K562 (cell line): ENCODE measurements around the gene CCDC85B. TPM values are rescaled to one million over a fixed set of nuclear protein-coding genes. Genes with fewer than 3 reads are reported as not detected.

Experiments
- CHD4 ChIP-seq: fragments of 200-600 bp; sonication (generic); IDR thresholded peaks from 3 replicates; pipeline ENCODE4 v1.6.1; 2012; ENCODE audit warnings: low read depth, mild to moderate bottlenecking, mixed read lengths, low read length, inconsistent platforms; ENCODE audit not compliant: insufficient read depth, insufficient replicate concordance, poor library complexity, severe bottlenecking
- CTCF ChIP-seq, 3 experiments: IDR thresholded peaks in 2 of 3; conservative IDR thresholded peaks in 1 of 3; 2 replicates each; pipeline ENCODE4 v1.5.1; 2011 to 2012; ENCODE audit warnings: low read length in 3 of 3, mild to moderate bottlenecking in 3 of 3, control low read depth in 2 of 3, improper control_type of control experiment in 1 of 3, inconsistent platforms in 1 of 3, low read depth in 1 of 3, mixed read lengths in 1 of 3, moderate library complexity in 1 of 3; ENCODE audit not compliant: insufficient read depth in 2 of 3
- FOXO4 ChIP-seq: fragments of 450-650 bp; formaldehyde crosslinking; IDR thresholded peaks from 2 replicates; pipeline ENCODE4 v1.4.0; 2020; ENCODE audit warnings: mild to moderate bottlenecking, moderate library complexity
- HINFP ChIP-seq: fragments of 450-650 bp; conservative IDR thresholded peaks from 2 replicates; pipeline ENCODE4 v1.6.1; 2016; ENCODE audit warnings: missing genetic modification characterization, low read depth, mild to moderate bottlenecking, control low read depth, missing compliant biosample characterization
- KLF10 ChIP-seq: fragments of 250-450 bp; sonication (Bioruptor Pico); IDR thresholded peaks from 2 replicates; pipeline ENCODE4 v1.6.1; 2021; ENCODE audit warnings: matching md5 sums
- RAD21 ChIP-seq, 2 experiments: fragments of 250-450 bp in 1 of 2; fragments of 450-650 bp in 1 of 2; sonication (Bioruptor Pico) in 1 of 2; formaldehyde crosslinking in 1 of 2; IDR thresholded peaks in 1 of 2; conservative IDR thresholded peaks in 1 of 2; 2 replicates each; pipeline versions ENCODE4 v1.4.0 to v1.8.0; 2020 to 2022; ENCODE audit warnings: mild to moderate bottlenecking in 2 of 2, moderate library complexity in 1 of 2
- TSC22D4 ChIP-seq: fragments of 450-650 bp; IDR thresholded peaks from 2 replicates; pipeline ENCODE4 v1.6.1; 2016; ENCODE audit warnings: missing genetic modification characterization, missing biosample characterization, control low read depth
- ZNF583 ChIP-seq: fragments of 250-450 bp; sonication (Bioruptor Pico); IDR thresholded peaks from 2 replicates; pipeline ENCODE4 v1.4.0; 2020
- polyA plus RNA-seq, 8 experiments: library from polyadenylated mRNA; depleted of rRNA in 4 of 8; stranded (reverse) in 5 of 8; unstranded in 3 of 8; fragments of >200 nt; fragmentation: Nextera tagmentation in 2 of 8; fragmentation: Illumina TruSeq in 1 of 8; extraction: Ambion mirVana in 2 of 8; extraction: Trizol in 1 of 8; gene quantifications; 2 replicates each; pipeline versions ENCODE4 v1.2.1 to v1.2.3, GENCODE V29; 2011 to 2014; ENCODE audit warnings: inconsistent platforms in 1 of 8, missing spikeins in 1 of 8
- total RNA-seq, 7 experiments: library from RNA; depleted of rRNA in 6 of 7; stranded (reverse); fragments of >200 nt in 6 of 7; fragmentation: Illumina TruSeq in 2 of 7; extraction: Trizol in 2 of 7; gene quantifications; 2 replicates each; pipeline versions ENCODE4 v1.2.1 to v1.2.3, GENCODE V29; 2011 to 2021; ENCODE audit warnings: low replicate concordance in 1 of 7
- TF ChIP-seq, protein P1 (sequence below): fragments of 450-650 bp; IDR thresholded peaks from 2 replicates; pipeline ENCODE4 v1.6.1; 2017; ENCODE audit warnings: antibody characterized with exemption
- TF ChIP-seq, protein P2 (sequence below), 2 experiments: fragments of 450-650 bp; IDR thresholded peaks; 2 replicates each; pipeline ENCODE4 v1.6.1; 2018; ENCODE audit warnings: mild to moderate bottlenecking in 2 of 2, low read depth in 1 of 2; ENCODE audit not compliant: partially characterized antibody in 2 of 2
- TF ChIP-seq, protein P3 (sequence below): fragments of 450-650 bp; IDR thresholded peaks from 2 replicates; pipeline ENCODE4 v1.6.1; 2018; ENCODE audit warnings: mild to moderate bottlenecking, low read depth; ENCODE audit not compliant: partially characterized antibody

Gene CCDC85B
- total and polyA plus RNA-seq, 9 of the 15 experiments (the other 6 are each of a cell fraction or from before 2014, with no cell fraction given) = 0.14 to 138 (median 6.2) TPM

- TF ChIP-seq ZNF583 (CRISPR knock-in tag) (no peak), HINFP (tag) (no peak), CHD4 (no peak), TSC22D4 (tag) (no peak), RAD21 (CRISPR knock-in tag; conservative IDR thresholded peaks at IDR 0.05 in 1 of 2, IDR thresholded peaks at IDR 0.05 in 1 of 2) (no peak), FOXO4 (CRISPR knock-in tag) (no peak), CTCF (IDR thresholded peaks at IDR 0.05 in 2 of 3, conservative IDR thresholded peaks at IDR 0.05 in 1 of 3; ENCODE audit: insufficient read depth in 2 of 3, low read depth in 1 of 3, low read length in 3 of 3) (no peak), KLF10 (no peak)
- TF ChIP-seq, protein P1, sequence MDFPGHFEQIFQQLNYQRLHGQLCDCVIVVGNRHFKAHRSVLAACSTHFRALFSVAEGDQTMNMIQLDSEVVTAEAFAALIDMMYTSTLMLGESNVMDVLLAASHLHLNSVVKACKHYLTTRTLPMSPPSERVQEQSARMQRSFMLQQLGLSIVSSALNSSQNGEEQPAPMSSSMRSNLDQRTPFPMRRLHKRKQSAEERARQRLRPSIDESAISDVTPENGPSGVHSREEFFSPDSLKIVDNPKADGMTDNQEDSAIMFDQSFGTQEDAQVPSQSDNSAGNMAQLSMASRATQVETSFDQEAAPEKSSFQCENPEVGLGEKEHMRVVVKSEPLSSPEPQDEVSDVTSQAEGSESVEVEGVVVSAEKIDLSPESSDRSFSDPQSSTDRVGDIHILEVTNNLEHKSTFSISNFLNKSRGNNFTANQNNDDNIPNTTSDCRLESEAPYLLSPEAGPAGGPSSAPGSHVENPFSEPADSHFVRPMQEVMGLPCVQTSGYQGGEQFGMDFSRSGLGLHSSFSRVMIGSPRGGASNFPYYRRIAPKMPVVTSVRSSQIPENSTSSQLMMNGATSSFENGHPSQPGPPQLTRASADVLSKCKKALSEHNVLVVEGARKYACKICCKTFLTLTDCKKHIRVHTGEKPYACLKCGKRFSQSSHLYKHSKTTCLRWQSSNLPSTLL = no peak
- TF ChIP-seq, protein P2, sequence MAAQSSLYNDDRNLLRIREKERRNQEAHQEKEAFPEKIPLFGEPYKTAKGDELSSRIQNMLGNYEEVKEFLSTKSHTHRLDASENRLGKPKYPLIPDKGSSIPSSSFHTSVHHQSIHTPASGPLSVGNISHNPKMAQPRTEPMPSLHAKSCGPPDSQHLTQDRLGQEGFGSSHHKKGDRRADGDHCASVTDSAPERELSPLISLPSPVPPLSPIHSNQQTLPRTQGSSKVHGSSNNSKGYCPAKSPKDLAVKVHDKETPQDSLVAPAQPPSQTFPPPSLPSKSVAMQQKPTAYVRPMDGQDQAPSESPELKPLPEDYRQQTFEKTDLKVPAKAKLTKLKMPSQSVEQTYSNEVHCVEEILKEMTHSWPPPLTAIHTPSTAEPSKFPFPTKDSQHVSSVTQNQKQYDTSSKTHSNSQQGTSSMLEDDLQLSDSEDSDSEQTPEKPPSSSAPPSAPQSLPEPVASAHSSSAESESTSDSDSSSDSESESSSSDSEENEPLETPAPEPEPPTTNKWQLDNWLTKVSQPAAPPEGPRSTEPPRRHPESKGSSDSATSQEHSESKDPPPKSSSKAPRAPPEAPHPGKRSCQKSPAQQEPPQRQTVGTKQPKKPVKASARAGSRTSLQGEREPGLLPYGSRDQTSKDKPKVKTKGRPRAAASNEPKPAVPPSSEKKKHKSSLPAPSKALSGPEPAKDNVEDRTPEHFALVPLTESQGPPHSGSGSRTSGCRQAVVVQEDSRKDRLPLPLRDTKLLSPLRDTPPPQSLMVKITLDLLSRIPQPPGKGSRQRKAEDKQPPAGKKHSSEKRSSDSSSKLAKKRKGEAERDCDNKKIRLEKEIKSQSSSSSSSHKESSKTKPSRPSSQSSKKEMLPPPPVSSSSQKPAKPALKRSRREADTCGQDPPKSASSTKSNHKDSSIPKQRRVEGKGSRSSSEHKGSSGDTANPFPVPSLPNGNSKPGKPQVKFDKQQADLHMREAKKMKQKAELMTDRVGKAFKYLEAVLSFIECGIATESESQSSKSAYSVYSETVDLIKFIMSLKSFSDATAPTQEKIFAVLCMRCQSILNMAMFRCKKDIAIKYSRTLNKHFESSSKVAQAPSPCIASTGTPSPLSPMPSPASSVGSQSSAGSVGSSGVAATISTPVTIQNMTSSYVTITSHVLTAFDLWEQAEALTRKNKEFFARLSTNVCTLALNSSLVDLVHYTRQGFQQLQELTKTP (IDR thresholded peaks at IDR 0.05; ENCODE audit: low read depth in 1 of 2, partially characterized antibody in 2 of 2) = no peak
- TF ChIP-seq, protein P3, sequence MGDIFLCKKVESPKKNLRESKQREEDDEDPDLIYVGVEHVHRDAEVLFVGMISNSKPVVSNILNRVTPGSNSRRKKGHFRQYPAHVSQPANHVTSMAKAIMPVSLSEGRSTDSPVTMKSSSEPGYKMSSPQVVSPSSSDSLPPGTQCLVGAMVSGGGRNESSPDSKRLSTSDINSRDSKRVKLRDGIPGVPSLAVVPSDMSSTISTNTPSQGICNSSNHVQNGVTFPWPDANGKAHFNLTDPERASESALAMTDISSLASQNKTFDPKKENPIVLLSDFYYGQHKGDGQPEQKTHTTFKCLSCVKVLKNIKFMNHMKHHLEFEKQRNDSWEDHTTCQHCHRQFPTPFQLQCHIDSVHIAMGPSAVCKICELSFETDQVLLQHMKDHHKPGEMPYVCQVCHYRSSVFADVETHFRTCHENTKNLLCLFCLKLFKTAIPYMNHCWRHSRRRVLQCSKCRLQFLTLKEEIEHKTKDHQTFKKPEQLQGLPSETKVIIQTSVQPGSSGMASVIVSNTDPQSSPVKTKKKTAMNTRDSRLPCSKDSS = no peak
Observed at GRCh38 chr11:65873318-65874156, 16.9 kb upstream of the CCDC85B start (continued).
